Retinal pigment epithelial cell (primary cell): Measurements from ENCODE around the gene ANKRD33.
"Not testable (repeated sequence)": the region's sequence is repeated elsewhere in the genome, so short reads cannot be mapped to it uniquely, and the experiment has no call there.

Source experiments
- DNase-seq: peaks from one replicate; pipeline ENCODE4 v3.0.0-alpha.2; 2010; ENCODE audit warnings: low read depth
- H3K4me3 ChIP-seq: 2 replicates; pipeline ENCODE4 v1.5.1; 2011; ENCODE audit warnings: mild to moderate bottlenecking, low read length, control low read depth, moderate library complexity
- CTCF ChIP-seq: conservative IDR thresholded peaks from 2 replicates; pipeline ENCODE4 v1.5.1; 2011; ENCODE audit warnings: low read depth, low read length, control low read depth, inconsistent platforms

ANKRD33 gene

GRCh38 chr12:51883295-51883694, 4.6 kb upstream of the ANKRD33 start:
- no peak for DNase-seq
- no peak overlapping the region for H3K4me3 ChIP-seq
- TF ChIP-seq CTCF = no peak

- H3K4me3 ChIP-seq = no peak overlapping the region
- DNase-seq = no peak
- TF ChIP-seq CTCF = no peak
Observed at GRCh38 chr12:51883998-51884675, 3.8 kb upstream of the ANKRD33 start.

- H3K4me3 ChIP-seq = no peak overlapping the region
- no peak for TF ChIP-seq CTCF
- no peak for DNase-seq
Observed at GRCh38 chr12:51884676-51885229, 3.1 kb upstream of the ANKRD33 start.

- not testable (repeated sequence) for H3K4me3 ChIP-seq, DNase-seq
Observed at GRCh38 chr12:51885294-51886020, 2.4 kb upstream of the ANKRD33 start.

- TF ChIP-seq CTCF = no peak
- DNase-seq = peak; percentile 37
- no peak overlapping the region for H3K4me3 ChIP-seq
Observed at GRCh38 chr12:51886021-51886710, 1.7 kb upstream of the ANKRD33 start.

- TF ChIP-seq CTCF = no peak
- no peak overlapping the region for H3K4me3 ChIP-seq
- no peak for DNase-seq
Observed at GRCh38 chr12:51888316-51889215, 663 bp downstream of the ANKRD33 start.
